SK-N-SH treated with all-trans-retinoic acid at 6 μM for 48 hours (cell line): Measurements from ENCODE around the gene REG3A.

ENCODE experiments used
- ATAC-seq: fragments of 200-7000 bp; cut with Tn5 transposase; 3 replicates; pipeline ENCODE4 v1.9.1; 2020; ENCODE audit warnings: mild to moderate bottlenecking, moderate library complexity
- ARNTL ChIP-seq: fragments of 450-650 bp; formaldehyde crosslinking; IDR thresholded peaks from 2 replicates; pipeline ENCODE4 v1.5.0; 2020; ENCODE audit warnings: low read depth, mild to moderate bottlenecking, moderate library complexity, borderline replicate concordance
- BACH2 ChIP-seq: fragments of 250-450 bp; sonication (Bioruptor Pico); IDR thresholded peaks from 2 replicates; pipeline ENCODE4 v1.9.0; 2021; ENCODE audit warnings: mild to moderate bottlenecking, borderline replicate concordance
- CSDC2 ChIP-seq: fragments of 250-450 bp; sonication (Bioruptor Pico); IDR thresholded peaks from 2 replicates; pipeline ENCODE4 v1.5.0; 2020; ENCODE audit warnings: mild to moderate bottlenecking, moderate library complexity
- ESRRG ChIP-seq: fragments of 250-450 bp; sonication (Bioruptor Pico); IDR thresholded peaks from 2 replicates; pipeline ENCODE4 v1.6.1; 2021; ENCODE audit warnings: mild to moderate bottlenecking
- GLIS3 ChIP-seq: fragments of 250-450 bp; sonication (Bioruptor Pico); IDR thresholded peaks from 2 replicates; pipeline ENCODE4 v1.5.0; 2020; ENCODE audit warnings: mild to moderate bottlenecking, moderate library complexity
- ISL1 ChIP-seq: fragments of 250-450 bp; sonication (Bioruptor Pico); IDR thresholded peaks from 2 replicates; pipeline ENCODE4 v2.1.2; 2022; ENCODE audit warnings: mild to moderate bottlenecking, moderate library complexity
- OSR1 ChIP-seq: fragments of 250-450 bp; sonication (Bioruptor Pico); IDR thresholded peaks from 2 replicates; pipeline ENCODE4 v1.8.0; 2022; ENCODE audit warnings: moderate library complexity, mild to moderate bottlenecking, inconsistent platforms
- PPARA ChIP-seq: fragments of 250-450 bp; sonication (Bioruptor Pico); IDR thresholded peaks from 2 replicates; pipeline ENCODE4 v1.5.0; 2020; ENCODE audit warnings: mild to moderate bottlenecking, borderline replicate concordance
- RARB ChIP-seq: fragments of 250-450 bp; sonication (Bioruptor Pico); IDR thresholded peaks from 2 replicates; pipeline ENCODE4 v1.8.0; 2021; ENCODE audit warnings: mild to moderate bottlenecking, moderate library complexity
- SNAI2 ChIP-seq: fragments of 250-450 bp; sonication (Bioruptor Pico); IDR thresholded peaks from 2 replicates; pipeline ENCODE4 v1.5.0; 2020; ENCODE audit warnings: mild to moderate bottlenecking, moderate library complexity
- TCF4 ChIP-seq: fragments of 250-450 bp; sonication (Bioruptor Pico); IDR thresholded peaks from 2 replicates; pipeline ENCODE4 v1.8.0; 2021; ENCODE audit warnings: mild to moderate bottlenecking, moderate library complexity, borderline replicate concordance
- TOX ChIP-seq: fragments of 250-450 bp; sonication (Bioruptor Pico); IDR thresholded peaks from 2 replicates; pipeline ENCODE4 v1.8.0; 2021; ENCODE audit warnings: mild to moderate bottlenecking, moderate library complexity, borderline replicate concordance
- ZC3H10 ChIP-seq: fragments of 250-450 bp; sonication (Bioruptor Pico); IDR thresholded peaks from 2 replicates; pipeline ENCODE4 v1.5.1; 2021; ENCODE audit warnings: mild to moderate bottlenecking, moderate library complexity
- ZFP3 ChIP-seq: fragments of 250-450 bp; sonication (Bioruptor Pico); IDR thresholded peaks from 2 replicates; pipeline ENCODE4 v1.5.0; 2020; ENCODE audit warnings: mild to moderate bottlenecking, moderate library complexity
- ZNF565 ChIP-seq: fragments of 450-650 bp; formaldehyde crosslinking; conservative IDR thresholded peaks from 2 replicates; pipeline ENCODE4 v1.5.0; 2020; ENCODE audit warnings: low read depth, mild to moderate bottlenecking, moderate library complexity
- ZNF70 ChIP-seq: fragments of 450-650 bp; formaldehyde crosslinking; IDR thresholded peaks from 2 replicates; pipeline ENCODE4 v1.5.0; 2020; ENCODE audit warnings: mild to moderate bottlenecking, moderate library complexity
- ZNF8 ChIP-seq: fragments of 450-650 bp; formaldehyde crosslinking; IDR thresholded peaks from 2 replicates; pipeline ENCODE4 v1.5.0; 2020; ENCODE audit warnings: mild to moderate bottlenecking, moderate library complexity
- TF ChIP-seq, protein P1 (sequence below): fragments of 250-450 bp; sonication (Bioruptor Pico); IDR thresholded peaks from 2 replicates; pipeline ENCODE4 v1.5.1; 2020; ENCODE audit warnings: low read depth, mild to moderate bottlenecking, moderate library complexity
- TF ChIP-seq, protein P2 (sequence below): fragments of 250-450 bp; sonication (Bioruptor Pico); IDR thresholded peaks from 2 replicates; pipeline ENCODE4 v1.5.0; 2020; ENCODE audit warnings: mild to moderate bottlenecking, moderate library complexity
- TF ChIP-seq, protein P3 (sequence below): fragments of 250-450 bp; sonication (Bioruptor Pico); IDR thresholded peaks from 2 replicates; pipeline ENCODE4 v1.8.0; 2021; ENCODE audit warnings: low read depth, mild to moderate bottlenecking, moderate library complexity, borderline replicate concordance
- TF ChIP-seq, protein P4 (sequence below): fragments of 250-450 bp; sonication (Bioruptor Pico); IDR thresholded peaks from 2 replicates; pipeline ENCODE4 v1.8.0; 2020; ENCODE audit warnings: mild to moderate bottlenecking, moderate library complexity, borderline replicate concordance
- TF ChIP-seq, protein P5 (sequence below): fragments of 250-450 bp; sonication (Bioruptor Pico); IDR thresholded peaks from 2 replicates; pipeline ENCODE4 v1.5.1; 2021; ENCODE audit warnings: mild to moderate bottlenecking, moderate library complexity

REG3A gene

DNA sequence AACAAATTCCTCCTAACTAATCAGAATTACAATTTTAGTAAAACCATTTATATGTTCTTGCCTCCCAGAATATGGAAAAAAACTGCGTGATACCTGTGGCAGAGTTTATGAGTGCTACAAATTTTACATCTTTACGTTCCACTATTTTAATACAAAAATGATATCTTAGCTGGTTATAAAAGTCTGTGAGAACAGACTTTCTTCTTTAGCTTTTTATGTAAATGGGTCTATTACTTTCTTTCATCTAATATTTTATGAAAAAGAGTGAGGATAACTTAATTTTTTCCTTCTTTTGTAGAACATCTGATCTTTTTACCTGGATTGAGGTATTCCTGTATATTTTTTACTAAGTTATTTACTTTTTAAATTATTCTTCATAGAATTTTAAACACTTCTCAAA, 22.1 kb upstream of the REG3A start:
- TF ChIP-seq ZFP3 (CRISPR knock-in tag) (no peak), ZNF565 (CRISPR knock-in tag) (no peak)
- TF ChIP-seq, protein P1, sequence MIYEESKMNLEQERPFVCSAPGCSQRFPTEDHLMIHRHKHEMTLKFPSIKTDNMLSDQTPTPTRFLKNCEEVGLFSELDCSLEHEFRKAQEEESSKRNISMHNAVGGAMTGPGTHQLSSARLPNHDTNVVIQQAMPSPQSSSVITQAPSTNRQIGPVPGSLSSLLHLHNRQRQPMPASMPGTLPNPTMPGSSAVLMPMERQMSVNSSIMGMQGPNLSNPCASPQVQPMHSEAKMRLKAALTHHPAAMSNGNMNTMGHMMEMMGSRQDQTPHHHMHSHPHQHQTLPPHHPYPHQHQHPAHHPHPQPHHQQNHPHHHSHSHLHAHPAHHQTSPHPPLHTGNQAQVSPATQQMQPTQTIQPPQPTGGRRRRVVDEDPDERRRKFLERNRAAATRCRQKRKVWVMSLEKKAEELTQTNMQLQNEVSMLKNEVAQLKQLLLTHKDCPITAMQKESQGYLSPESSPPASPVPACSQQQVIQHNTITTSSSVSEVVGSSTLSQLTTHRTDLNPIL (CRISPR knock-in tag) = no peak
- ATAC-seq = no peak

DNA sequence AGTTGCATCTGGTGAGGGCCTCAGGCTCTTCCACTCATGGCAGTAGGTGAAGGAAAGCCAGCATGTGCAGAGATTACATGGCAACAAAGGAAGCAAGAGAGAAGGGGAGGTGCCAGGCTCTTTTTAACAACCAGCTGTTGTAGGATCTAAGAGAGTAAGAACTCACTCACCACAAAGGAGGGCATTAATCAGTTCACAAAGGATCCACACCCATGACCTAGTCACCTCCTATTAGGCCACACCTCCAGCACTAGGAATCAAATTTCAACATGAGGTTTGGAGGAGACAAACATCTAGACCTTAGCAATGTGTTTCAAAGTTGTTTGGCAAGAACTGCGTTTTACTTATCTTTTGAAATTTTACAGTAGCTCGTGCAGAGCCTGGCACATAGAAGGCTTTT, 20.5 kb upstream of the REG3A start:
- TF ChIP-seq ZNF8 (CRISPR knock-in tag) = no peak
- no peak for TF ChIP-seq ZC3H10
- TF ChIP-seq, protein P2, sequence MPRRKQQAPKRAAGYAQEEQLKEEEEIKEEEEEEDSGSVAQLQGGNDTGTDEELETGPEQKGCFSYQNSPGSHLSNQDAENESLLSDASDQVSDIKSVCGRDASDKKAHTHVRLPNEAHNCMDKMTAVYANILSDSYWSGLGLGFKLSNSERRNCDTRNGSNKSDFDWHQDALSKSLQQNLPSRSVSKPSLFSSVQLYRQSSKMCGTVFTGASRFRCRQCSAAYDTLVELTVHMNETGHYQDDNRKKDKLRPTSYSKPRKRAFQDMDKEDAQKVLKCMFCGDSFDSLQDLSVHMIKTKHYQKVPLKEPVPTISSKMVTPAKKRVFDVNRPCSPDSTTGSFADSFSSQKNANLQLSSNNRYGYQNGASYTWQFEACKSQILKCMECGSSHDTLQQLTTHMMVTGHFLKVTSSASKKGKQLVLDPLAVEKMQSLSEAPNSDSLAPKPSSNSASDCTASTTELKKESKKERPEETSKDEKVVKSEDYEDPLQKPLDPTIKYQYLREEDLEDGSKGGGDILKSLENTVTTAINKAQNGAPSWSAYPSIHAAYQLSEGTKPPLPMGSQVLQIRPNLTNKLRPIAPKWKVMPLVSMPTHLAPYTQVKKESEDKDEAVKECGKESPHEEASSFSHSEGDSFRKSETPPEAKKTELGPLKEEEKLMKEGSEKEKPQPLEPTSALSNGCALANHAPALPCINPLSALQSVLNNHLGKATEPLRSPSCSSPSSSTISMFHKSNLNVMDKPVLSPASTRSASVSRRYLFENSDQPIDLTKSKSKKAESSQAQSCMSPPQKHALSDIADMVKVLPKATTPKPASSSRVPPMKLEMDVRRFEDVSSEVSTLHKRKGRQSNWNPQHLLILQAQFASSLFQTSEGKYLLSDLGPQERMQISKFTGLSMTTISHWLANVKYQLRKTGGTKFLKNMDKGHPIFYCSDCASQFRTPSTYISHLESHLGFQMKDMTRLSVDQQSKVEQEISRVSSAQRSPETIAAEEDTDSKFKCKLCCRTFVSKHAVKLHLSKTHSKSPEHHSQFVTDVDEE (CRISPR knock-in tag) = no peak
- TF ChIP-seq ISL1 (CRISPR knock-in tag) = no peak
- TF ChIP-seq, protein P3, sequence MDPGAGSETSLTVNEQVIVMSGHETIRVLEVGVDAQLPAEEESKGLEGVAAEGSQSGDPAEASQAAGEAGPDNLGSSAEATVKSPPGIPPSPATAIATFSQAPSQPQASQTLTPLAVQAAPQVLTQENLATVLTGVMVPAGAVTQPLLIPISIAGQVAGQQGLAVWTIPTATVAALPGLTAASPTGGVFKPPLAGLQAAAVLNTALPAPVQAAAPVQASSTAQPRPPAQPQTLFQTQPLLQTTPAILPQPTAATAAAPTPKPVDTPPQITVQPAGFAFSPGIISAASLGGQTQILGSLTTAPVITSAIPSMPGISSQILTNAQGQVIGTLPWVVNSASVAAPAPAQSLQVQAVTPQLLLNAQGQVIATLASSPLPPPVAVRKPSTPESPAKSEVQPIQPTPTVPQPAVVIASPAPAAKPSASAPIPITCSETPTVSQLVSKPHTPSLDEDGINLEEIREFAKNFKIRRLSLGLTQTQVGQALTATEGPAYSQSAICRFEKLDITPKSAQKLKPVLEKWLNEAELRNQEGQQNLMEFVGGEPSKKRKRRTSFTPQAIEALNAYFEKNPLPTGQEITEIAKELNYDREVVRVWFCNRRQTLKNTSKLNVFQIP = no peak
- TF ChIP-seq PPARA (CRISPR knock-in tag) = no peak
- TF ChIP-seq ZNF565 (CRISPR knock-in tag) = no peak
- TF ChIP-seq RARB (CRISPR knock-in tag) = no peak
- no peak for TF ChIP-seq ARNTL
- TF ChIP-seq, protein P4, sequence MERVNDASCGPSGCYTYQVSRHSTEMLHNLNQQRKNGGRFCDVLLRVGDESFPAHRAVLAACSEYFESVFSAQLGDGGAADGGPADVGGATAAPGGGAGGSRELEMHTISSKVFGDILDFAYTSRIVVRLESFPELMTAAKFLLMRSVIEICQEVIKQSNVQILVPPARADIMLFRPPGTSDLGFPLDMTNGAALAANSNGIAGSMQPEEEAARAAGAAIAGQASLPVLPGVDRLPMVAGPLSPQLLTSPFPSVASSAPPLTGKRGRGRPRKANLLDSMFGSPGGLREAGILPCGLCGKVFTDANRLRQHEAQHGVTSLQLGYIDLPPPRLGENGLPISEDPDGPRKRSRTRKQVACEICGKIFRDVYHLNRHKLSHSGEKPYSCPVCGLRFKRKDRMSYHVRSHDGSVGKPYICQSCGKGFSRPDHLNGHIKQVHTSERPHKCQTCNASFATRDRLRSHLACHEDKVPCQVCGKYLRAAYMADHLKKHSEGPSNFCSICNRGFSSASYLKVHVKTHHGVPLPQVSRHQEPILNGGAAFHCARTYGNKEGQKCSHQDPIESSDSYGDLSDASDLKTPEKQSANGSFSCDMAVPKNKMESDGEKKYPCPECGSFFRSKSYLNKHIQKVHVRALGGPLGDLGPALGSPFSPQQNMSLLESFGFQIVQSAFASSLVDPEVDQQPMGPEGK (CRISPR knock-in tag) = no peak
- no peak for TF ChIP-seq GLIS3
- no peak for TF ChIP-seq ZNF70
- TF ChIP-seq, protein P1 (CRISPR knock-in tag) = no peak
- TF ChIP-seq CSDC2 = no peak
- TF ChIP-seq OSR1 (CRISPR knock-in tag) = no peak
- no peak for TF ChIP-seq ZFP3 (CRISPR knock-in tag)
- no peak for TF ChIP-seq ESRRG (CRISPR knock-in tag)
- TF ChIP-seq, protein P5, sequence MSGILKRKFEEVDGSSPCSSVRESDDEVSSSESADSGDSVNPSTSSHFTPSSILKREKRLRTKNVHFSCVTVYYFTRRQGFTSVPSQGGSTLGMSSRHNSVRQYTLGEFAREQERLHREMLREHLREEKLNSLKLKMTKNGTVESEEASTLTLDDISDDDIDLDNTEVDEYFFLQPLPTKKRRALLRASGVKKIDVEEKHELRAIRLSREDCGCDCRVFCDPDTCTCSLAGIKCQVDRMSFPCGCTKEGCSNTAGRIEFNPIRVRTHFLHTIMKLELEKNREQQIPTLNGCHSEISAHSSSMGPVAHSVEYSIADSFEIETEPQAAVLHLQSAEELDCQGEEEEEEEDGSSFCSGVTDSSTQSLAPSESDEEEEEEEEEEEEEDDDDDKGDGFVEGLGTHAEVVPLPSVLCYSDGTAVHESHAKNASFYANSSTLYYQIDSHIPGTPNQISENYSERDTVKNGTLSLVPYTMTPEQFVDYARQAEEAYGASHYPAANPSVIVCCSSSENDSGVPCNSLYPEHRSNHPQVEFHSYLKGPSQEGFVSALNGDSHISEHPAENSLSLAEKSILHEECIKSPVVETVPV = no peak
- no peak for TF ChIP-seq SNAI2
- TF ChIP-seq BACH2 (CRISPR knock-in tag) = no peak
- TF ChIP-seq, all 23 proteins: peak for 0
- no peak for ATAC-seq

DNA sequence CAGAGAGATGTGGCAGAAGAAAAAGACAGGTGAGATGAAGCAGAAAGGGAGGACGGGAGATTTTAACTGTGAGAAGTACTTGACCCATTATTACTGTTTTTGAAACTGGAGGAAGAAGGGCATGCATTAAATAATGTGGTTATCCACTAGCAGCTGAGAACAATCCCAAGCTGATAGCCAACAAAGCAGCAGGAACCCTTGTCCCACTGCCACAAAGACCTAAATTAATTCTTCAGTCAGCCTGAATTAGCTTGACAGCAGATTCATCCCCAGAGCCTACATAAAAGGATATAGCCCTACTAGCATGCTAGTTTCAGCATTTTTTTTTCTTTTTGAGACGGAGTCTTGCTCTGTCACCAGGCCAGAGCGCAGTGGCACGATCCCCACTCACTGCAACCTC, 19.5 kb upstream of the REG3A start:
- no peak for ATAC-seq
- no peak for TF ChIP-seq ZFP3 (CRISPR knock-in tag)
- no peak for TF ChIP-seq SNAI2
- no peak for TF ChIP-seq CSDC2
- TF ChIP-seq ZNF70 = no peak
- TF ChIP-seq, protein P5 = no peak
- TF ChIP-seq ESRRG (CRISPR knock-in tag) = no peak
- TF ChIP-seq TCF4 = no peak
- no peak for TF ChIP-seq OSR1 (CRISPR knock-in tag)
- no peak for TF ChIP-seq ZC3H10
- TF ChIP-seq, protein P3 = no peak
- no peak for TF ChIP-seq TOX
